Smooth muscle cell of the coronary artery (primary cell): ENCODE results near the gene USP43. TPM values are rescaled to one million over a fixed set of nuclear protein-coding genes. Genes with fewer than 3 reads are reported as not detected.

Source experiments
- total RNA-seq: library from RNA; depleted of rRNA; stranded (reverse); fragments of >200 nt; gene quantifications from 2 replicates; pipeline ENCODE4 v1.2.3, GENCODE V29; 2014; ENCODE audit warnings: low replicate concordance

The USP43 gene
- total RNA-seq = under 0.01 TPM in 1 of 2 replicates, not detected in the other

GRCh38 chr17:9644910-9645751 is at the start of gene USP43:
TSS of gene USP43 (plus strand) at chr17:9645517. CDS start at chr17:9645633, 116 bp downstream.

Other genes starting within 250 kb of the USP43 start
- gene STX8, start 69.7 kb upstream of the USP43 start, total RNA-seq = 84.6 and 91.0 TPM in 2 replicates
- gene CFAP52, start 68.9 kb upstream of the USP43 start, total RNA-seq = 0.08 and 0.12 TPM in 2 replicates
- not detected in 2 replicates for gene DHRS7C, start 146.1 kb downstream of the USP43 start, total RNA-seq
- not detected in 2 replicates for gene GSG1L2, start 176.6 kb downstream of the USP43 start, total RNA-seq
- gene GLP2R, start 180.4 kb downstream of the USP43 start, total RNA-seq = not detected in 2 replicates